ENCODE measurements around the gene MSANTD1.

DNA sequence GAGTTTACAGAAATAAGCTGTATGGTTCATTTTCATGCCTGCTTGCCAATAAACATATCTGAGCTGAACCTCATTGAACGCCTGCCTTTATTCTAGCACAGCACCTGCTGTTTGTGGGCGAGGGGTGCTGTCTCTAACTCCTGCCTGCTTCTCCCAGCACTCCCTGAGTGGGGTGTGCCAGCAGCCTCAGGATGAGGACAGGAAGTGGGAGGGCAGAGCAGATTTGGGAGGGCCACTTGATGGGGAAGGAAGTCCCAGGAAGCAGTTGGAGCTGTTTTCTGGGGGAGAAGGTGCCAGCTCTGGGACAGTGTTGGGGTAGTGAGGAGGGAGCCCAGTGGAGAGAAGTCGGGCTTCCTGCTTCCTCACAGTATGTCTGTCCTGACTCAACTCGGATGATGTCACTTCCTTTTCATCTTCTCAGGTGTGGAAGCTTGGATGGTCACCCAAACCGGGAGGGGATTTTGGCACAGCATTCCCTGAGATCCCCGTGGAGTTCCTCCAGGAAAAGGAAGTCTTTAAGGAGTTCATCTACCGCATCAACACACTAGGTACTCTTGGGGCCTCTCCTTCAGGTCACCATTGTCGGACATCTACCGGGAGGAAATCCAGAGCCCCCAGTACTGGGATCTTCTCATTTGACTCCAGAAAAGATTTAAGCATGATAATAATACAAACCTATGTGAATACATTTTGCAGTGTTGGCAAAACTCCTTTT is 29.0 kb upstream of the MSANTD1 start:
- TF ChIP-seq, protein P1, sequence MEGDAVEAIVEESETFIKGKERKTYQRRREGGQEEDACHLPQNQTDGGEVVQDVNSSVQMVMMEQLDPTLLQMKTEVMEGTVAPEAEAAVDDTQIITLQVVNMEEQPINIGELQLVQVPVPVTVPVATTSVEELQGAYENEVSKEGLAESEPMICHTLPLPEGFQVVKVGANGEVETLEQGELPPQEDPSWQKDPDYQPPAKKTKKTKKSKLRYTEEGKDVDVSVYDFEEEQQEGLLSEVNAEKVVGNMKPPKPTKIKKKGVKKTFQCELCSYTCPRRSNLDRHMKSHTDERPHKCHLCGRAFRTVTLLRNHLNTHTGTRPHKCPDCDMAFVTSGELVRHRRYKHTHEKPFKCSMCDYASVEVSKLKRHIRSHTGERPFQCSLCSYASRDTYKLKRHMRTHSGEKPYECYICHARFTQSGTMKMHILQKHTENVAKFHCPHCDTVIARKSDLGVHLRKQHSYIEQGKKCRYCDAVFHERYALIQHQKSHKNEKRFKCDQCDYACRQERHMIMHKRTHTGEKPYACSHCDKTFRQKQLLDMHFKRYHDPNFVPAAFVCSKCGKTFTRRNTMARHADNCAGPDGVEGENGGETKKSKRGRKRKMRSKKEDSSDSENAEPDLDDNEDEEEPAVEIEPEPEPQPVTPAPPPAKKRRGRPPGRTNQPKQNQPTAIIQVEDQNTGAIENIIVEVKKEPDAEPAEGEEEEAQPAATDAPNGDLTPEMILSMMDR (IDR thresholded peaks at IDR 0.05), result no peak
- TF ChIP-seq EP300 (IDR thresholded peaks at IDR 0.05) (no peak), POLR2A (IDR thresholded peaks at IDR 0.05) (no peak)
